HCT116 (cell line): ENCODE measurements around the gene CCL17. TPM values are rescaled to one million over a fixed set of nuclear protein-coding genes. Genes with fewer than 3 reads are reported as not detected.

Experiments
- ATAC-seq: fragments of 200-7000 bp; cut with Tn5 transposase; 2 replicates; pipeline ENCODE4 v1.9.1; 2020; ENCODE audit warnings: mild to moderate bottlenecking, moderate library complexity
- BruUV-seq: library from RNA; stranded (reverse); fragments of 400-500 nt; replicated peaks from 2 replicates; lab custom pipeline; 2021; lab: Mats Ljungman, UMichigan
- CTCF ChIA-PET: fragments of 300-600 bp; sonication (Branson Sonifier 250); formaldehyde crosslinking; loops from one replicate; lab custom pipeline; 2021; ENCODE audit warnings: antibody characterized with exemption; lab: Charles Lee
- POLR2A ChIA-PET: fragments of 300-600, 350-600 bp; sonication (Branson Sonifier 250); formaldehyde crosslinking; loops from one replicate; lab custom pipeline; 2021; ENCODE audit warnings: antibody characterized with exemption; lab: Charles Lee
- RAD21 ChIA-PET, 2 experiments: fragments of 300-600 bp; sonication (Branson Sonifier 250); formaldehyde crosslinking; loops; one replicate each; lab custom pipeline; 2023; ENCODE audit warnings: low total read pairs in 2 of 2; ENCODE audit not compliant: uncharacterized antibody in 2 of 2, unreplicated experiment in 2 of 2, low non-redundant PET in 1 of 2; lab: Charles Lee
- DNase-seq: peaks from one replicate; pipeline ENCODE4 v3.0.0-alpha.2; 2010; ENCODE audit warnings: low read depth, low spot score
- H2AFZ ChIP-seq: fragments of 200-600 bp; shearing (Covaris generic), sonication (generic); 2 replicates; pipeline ENCODE4 v1.6.1; 2017; ENCODE audit warnings: low read depth, mixed run types, mixed read lengths, antibody characterized with exemption, low read length; ENCODE audit not compliant: poor library complexity, severe bottlenecking
- H3K27ac ChIP-seq: 2 replicates; pipeline ENCODE4 v1.5.1; 2012; ENCODE audit warnings: low read depth, low read length
- H3K27me3 ChIP-seq: fragments of 200-600 bp; sonication (generic); 2 replicates; pipeline ENCODE4 v1.6.1; 2016; ENCODE audit warnings: mixed run types, low read length, mixed read lengths; ENCODE audit not compliant: insufficient read depth
- H3K36me3 ChIP-seq, 2 experiments: fragments of 200-500 bp in 1 of 2; fragments of 200-600 bp in 1 of 2; sonication (Bioruptor generic) in 1 of 2; sonication (generic) in 1 of 2; 2 replicates each; pipeline versions ENCODE4 v1.5.1 to v1.6.1; 2014 to 2016; ENCODE audit warnings: low read length in 2 of 2, inconsistent platforms in 1 of 2, mixed read lengths in 1 of 2, mixed run types in 1 of 2; ENCODE audit not compliant: insufficient read depth in 2 of 2, control insufficient read depth in 1 of 2
- H3K4me1 ChIP-seq, 2 experiments: fragments of 200-600 bp in 1 of 2; sonication (generic) in 1 of 2; 2 replicates each; pipeline versions ENCODE4 v1.5.1 to v1.6.1; 2012 to 2017; ENCODE audit warnings: low read length in 2 of 2, inconsistent platforms in 1 of 2, mild to moderate bottlenecking in 1 of 2, mixed read lengths in 1 of 2, mixed run types in 1 of 2, moderate library complexity in 1 of 2; ENCODE audit not compliant: insufficient read depth in 2 of 2, control insufficient read depth in 1 of 2
- H3K4me2 ChIP-seq: fragments of 200-600 bp; sonication (generic); 2 replicates; pipeline ENCODE4 v1.6.1; 2017; ENCODE audit warnings: mixed run types, low read length, mixed read lengths
- H3K4me3 ChIP-seq, 2 experiments: fragments of 200-600 bp in 1 of 2; sonication (generic) in 1 of 2; replicated peaks in 1 of 2; 2 replicates each; pipeline ENCODE4 v1.5.1; 2011 to 2016; ENCODE audit warnings: low read length in 2 of 2, control low read depth in 1 of 2, low read depth in 1 of 2, mild to moderate bottlenecking in 1 of 2, mixed read lengths in 1 of 2, mixed run types in 1 of 2
- H3K79me2 ChIP-seq: fragments of 200-600 bp; sonication (generic); 2 replicates; pipeline ENCODE4 v1.6.1; 2017; ENCODE audit warnings: mild to moderate bottlenecking, mixed run types, low read length, moderate library complexity, mixed read lengths; ENCODE audit not compliant: insufficient read depth
- H3K9ac ChIP-seq: fragments of 200-600 bp; sonication (generic); 2 replicates; pipeline ENCODE4 v1.6.1; 2016; ENCODE audit warnings: low read length, mixed read lengths
- H3K9me2 ChIP-seq: fragments of 200-600 bp; sonication (generic), shearing (Covaris generic); 2 replicates; pipeline ENCODE4 v1.6.1; 2017; ENCODE audit warnings: mixed run types, mild to moderate bottlenecking, moderate library complexity; ENCODE audit not compliant: insufficient read depth
- H3K9me3 ChIP-seq, 2 experiments: fragments of 200-500 bp in 1 of 2; fragments of 200-600 bp in 1 of 2; sonication (Bioruptor generic) in 1 of 2; sonication (generic) in 1 of 2; 2 replicates each; pipeline ENCODE4 v1.6.1; 2014 to 2017; ENCODE audit warnings: low read length in 2 of 2, mixed read lengths in 2 of 2, inconsistent platforms in 1 of 2, low read depth in 1 of 2, mild to moderate bottlenecking in 1 of 2, mixed run types in 1 of 2, moderate library complexity in 1 of 2; ENCODE audit not compliant: control insufficient read depth in 1 of 2, insufficient read depth in 1 of 2
- H4K20me1 ChIP-seq: fragments of 200-600 bp; sonication (generic), shearing (Covaris generic); 2 replicates; pipeline ENCODE4 v1.6.1; 2017; ENCODE audit warnings: mixed run types, mild to moderate bottlenecking, moderate library complexity; ENCODE audit not compliant: insufficient read depth
- CEBPB ChIP-seq: IDR thresholded peaks from 2 replicates; pipeline ENCODE4 v1.6.1; 2012; ENCODE audit warnings: low read depth
- EZH2 ChIP-seq: fragments of 200-600 bp; sonication (generic); IDR thresholded peaks from 2 replicates; pipeline ENCODE4 v1.6.1; 2017; ENCODE audit warnings: antibody characterized with exemption, mixed run types
- FOSL1 ChIP-seq: IDR thresholded peaks from 2 replicates; pipeline ENCODE4 v1.6.1; 2012; ENCODE audit warnings: low read depth
- JUND ChIP-seq: IDR thresholded peaks from 2 replicates; pipeline ENCODE4 v1.6.1; 2012
- MAX ChIP-seq: IDR thresholded peaks from 2 replicates; pipeline ENCODE4 v1.6.1; 2012
- RAD21 ChIP-seq: IDR thresholded peaks from 2 replicates; pipeline ENCODE4 v1.6.1; 2012; ENCODE audit warnings: low read depth, mild to moderate bottlenecking
- SIN3A ChIP-seq: IDR thresholded peaks from 2 replicates; pipeline ENCODE4 v1.6.1; 2012; ENCODE audit warnings: low read depth
- SRF ChIP-seq: IDR thresholded peaks from 2 replicates; pipeline ENCODE4 v1.6.1; 2012; ENCODE audit warnings: low read depth
- TCF7L2 ChIP-seq: IDR thresholded peaks from 2 replicates; pipeline ENCODE4 v1.7.0; 2011; ENCODE audit warnings: borderline replicate concordance, inconsistent platforms; ENCODE audit not compliant: insufficient read depth, insufficient read length; ENCODE audit errors: extremely low read depth
- YY1 ChIP-seq: IDR thresholded peaks from 2 replicates; pipeline ENCODE4 v1.6.1; 2011; ENCODE audit warnings: low read length, low read depth, moderate library complexity, mild to moderate bottlenecking; ENCODE audit not compliant: insufficient replicate concordance; ENCODE audit errors: extremely low read depth
- ZFX ChIP-seq: fragments of 450-650 bp; IDR thresholded peaks from 2 replicates; pipeline ENCODE4 v1.6.1; 2017
- ZNF274 ChIP-seq: fragments of 200-500 bp; sonication (Bioruptor generic); IDR thresholded peaks from 2 replicates; pipeline ENCODE4 v1.6.1; 2014; ENCODE audit warnings: mild to moderate bottlenecking, low read depth, low read length, inconsistent platforms
- intact Hi-C: fragments of 100-400 bp; cut with micrococcal nuclease; formaldehyde crosslinking; loops from 2 replicates; pipeline ENCODE4 v1.10.0; 2022
- total RNA-seq: library from RNA; stranded (reverse); gene quantifications from one replicate; pipeline ENCODE4 v1.2.1, GENCODE V29; 2021; ENCODE audit not compliant: unreplicated experiment
- TF ChIP-seq, protein P1 (sequence below): IDR thresholded peaks from 2 replicates; pipeline ENCODE4 v1.6.1; 2012; ENCODE audit warnings: low read depth
- TF ChIP-seq, protein P2 (sequence below), 3 experiments: fragments of 200-600 bp in 1 of 3; sonication (generic) in 1 of 3; IDR thresholded peaks in 2 of 3; conservative IDR thresholded peaks in 1 of 3; 2 replicates each; pipeline ENCODE4 v1.5.1; 2012 to 2017; ENCODE audit warnings: low read depth in 2 of 3, low read length in 2 of 3, antibody characterized with exemption in 1 of 3, borderline replicate concordance in 1 of 3, control low read depth in 1 of 3, mild to moderate bottlenecking in 1 of 3, mixed read lengths in 1 of 3, mixed run types in 1 of 3, moderate library complexity in 1 of 3; ENCODE audit not compliant: insufficient read depth in 1 of 3

CCL17 gene
- total RNA-seq, 1 experiment from 2014 or later = not detected

- Histone ChIP-seq H3K9me2 (no peaks in the 10 kb centered on the region), H3K27me3 (peaks cover 16% of the 10 kb centered on the region; the same call in 1 of the 2 replicates), H2AFZ (no peak overlapping the region)
- CTCF ChIA-PET = interaction anchor here (1.7 kb wide), 1 partner anchor 15 kb away, joined by 5 read pairs; no protein-coding TSS in a partner anchor
- DNase-seq = no peak
- TF ChIP-seq, protein P1, sequence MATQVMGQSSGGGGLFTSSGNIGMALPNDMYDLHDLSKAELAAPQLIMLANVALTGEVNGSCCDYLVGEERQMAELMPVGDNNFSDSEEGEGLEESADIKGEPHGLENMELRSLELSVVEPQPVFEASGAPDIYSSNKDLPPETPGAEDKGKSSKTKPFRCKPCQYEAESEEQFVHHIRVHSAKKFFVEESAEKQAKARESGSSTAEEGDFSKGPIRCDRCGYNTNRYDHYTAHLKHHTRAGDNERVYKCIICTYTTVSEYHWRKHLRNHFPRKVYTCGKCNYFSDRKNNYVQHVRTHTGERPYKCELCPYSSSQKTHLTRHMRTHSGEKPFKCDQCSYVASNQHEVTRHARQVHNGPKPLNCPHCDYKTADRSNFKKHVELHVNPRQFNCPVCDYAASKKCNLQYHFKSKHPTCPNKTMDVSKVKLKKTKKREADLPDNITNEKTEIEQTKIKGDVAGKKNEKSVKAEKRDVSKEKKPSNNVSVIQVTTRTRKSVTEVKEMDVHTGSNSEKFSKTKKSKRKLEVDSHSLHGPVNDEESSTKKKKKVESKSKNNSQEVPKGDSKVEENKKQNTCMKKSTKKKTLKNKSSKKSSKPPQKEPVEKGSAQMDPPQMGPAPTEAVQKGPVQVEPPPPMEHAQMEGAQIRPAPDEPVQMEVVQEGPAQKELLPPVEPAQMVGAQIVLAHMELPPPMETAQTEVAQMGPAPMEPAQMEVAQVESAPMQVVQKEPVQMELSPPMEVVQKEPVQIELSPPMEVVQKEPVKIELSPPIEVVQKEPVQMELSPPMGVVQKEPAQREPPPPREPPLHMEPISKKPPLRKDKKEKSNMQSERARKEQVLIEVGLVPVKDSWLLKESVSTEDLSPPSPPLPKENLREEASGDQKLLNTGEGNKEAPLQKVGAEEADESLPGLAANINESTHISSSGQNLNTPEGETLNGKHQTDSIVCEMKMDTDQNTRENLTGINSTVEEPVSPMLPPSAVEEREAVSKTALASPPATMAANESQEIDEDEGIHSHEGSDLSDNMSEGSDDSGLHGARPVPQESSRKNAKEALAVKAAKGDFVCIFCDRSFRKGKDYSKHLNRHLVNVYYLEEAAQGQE = peak; percentile 25; the same call in 1 of the 2 replicates
- no peak for TF ChIP-seq SRF
- TF ChIP-seq, all 23 proteins: peak for 1
- Histone ChIP-seq H3K9me3 (no peaks in the 10 kb centered on the region), H3K36me3 (no peaks in the 10 kb centered on the region), H4K20me1 (no peaks in the 10 kb centered on the region), H3K27ac (no peak overlapping the region), H3K4me1 (no peaks in the 10 kb centered on the region), H3K9ac (no peak overlapping the region), H3K4me2 (no peak overlapping the region), H3K79me2 (no peaks in the 10 kb centered on the region), H3K4me3 (no peak overlapping the region)
- ChIA-PET RAD21 (no interaction called here), POLR2A (interaction anchor here (0.7 kb wide), 1 partner anchor 281 kb away, joined by 3 read pairs; no protein-coding TSS in a partner anchor)
- intact Hi-C loops = no loop called here
- no peak for ATAC-seq
- BruUV-seq = no TSS peak
These were observed 2.5 kb upstream of the CCL17 start for GRCh38 chr16:57401943-57402640.

GRCh38 chr16:57405097-57405496 lies 530 bp downstream of the CCL17 start:
- POLR2A ChIA-PET = no interaction called here
- H3K9me2 ChIP-seq = no peaks in the 10 kb centered on the region
- DNase-seq (no peak), ATAC-seq (no peak)
- H3K79me2 ChIP-seq = no peaks in the 10 kb centered on the region
- CTCF ChIA-PET = interaction anchor here (2.0 kb wide), 1 partner anchor 12 kb away, joined by 7 read pairs; no protein-coding TSS in a partner anchor
- no peaks in the 10 kb centered on the region for H3K4me1 ChIP-seq
- no peak overlapping the region for H3K4me3 ChIP-seq
- H4K20me1 ChIP-seq = no peaks in the 10 kb centered on the region
- H3K27ac ChIP-seq = no peak overlapping the region
- no TSS peak for BruUV-seq
- H3K9ac ChIP-seq = no peak overlapping the region
- no peak overlapping the region for H3K4me2 ChIP-seq
- no peaks in the 10 kb centered on the region for H3K9me3 ChIP-seq
- RAD21 ChIA-PET = no interaction called here
- H2AFZ ChIP-seq = no peak overlapping the region
- no peaks in the 10 kb centered on the region for H3K36me3 ChIP-seq
- peaks cover 16% of the 10 kb centered on the region; the same call in 1 of the 2 replicates for H3K27me3 ChIP-seq
- intact Hi-C loops = no loop called here
- TF ChIP-seq SRF = no peak
- TF ChIP-seq YY1 = no peak
- no peak for TF ChIP-seq EZH2
- TF ChIP-seq CEBPB = no peak
- TF ChIP-seq JUND = no peak
- TF ChIP-seq SIN3A = no peak
- no peak for TF ChIP-seq ZFX
- TF ChIP-seq ZNF274 = no peak
- TF ChIP-seq, protein P2, sequence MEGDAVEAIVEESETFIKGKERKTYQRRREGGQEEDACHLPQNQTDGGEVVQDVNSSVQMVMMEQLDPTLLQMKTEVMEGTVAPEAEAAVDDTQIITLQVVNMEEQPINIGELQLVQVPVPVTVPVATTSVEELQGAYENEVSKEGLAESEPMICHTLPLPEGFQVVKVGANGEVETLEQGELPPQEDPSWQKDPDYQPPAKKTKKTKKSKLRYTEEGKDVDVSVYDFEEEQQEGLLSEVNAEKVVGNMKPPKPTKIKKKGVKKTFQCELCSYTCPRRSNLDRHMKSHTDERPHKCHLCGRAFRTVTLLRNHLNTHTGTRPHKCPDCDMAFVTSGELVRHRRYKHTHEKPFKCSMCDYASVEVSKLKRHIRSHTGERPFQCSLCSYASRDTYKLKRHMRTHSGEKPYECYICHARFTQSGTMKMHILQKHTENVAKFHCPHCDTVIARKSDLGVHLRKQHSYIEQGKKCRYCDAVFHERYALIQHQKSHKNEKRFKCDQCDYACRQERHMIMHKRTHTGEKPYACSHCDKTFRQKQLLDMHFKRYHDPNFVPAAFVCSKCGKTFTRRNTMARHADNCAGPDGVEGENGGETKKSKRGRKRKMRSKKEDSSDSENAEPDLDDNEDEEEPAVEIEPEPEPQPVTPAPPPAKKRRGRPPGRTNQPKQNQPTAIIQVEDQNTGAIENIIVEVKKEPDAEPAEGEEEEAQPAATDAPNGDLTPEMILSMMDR (IDR thresholded peaks at IDR 0.05 in 2 of 3, conservative IDR thresholded peaks at IDR 0.05 in 1 of 3; ENCODE audit: borderline replicate concordance in 1 of 3, insufficient read depth in 1 of 3, low read depth in 2 of 3, low read length in 2 of 3) = no peak
- TF ChIP-seq TCF7L2 = no peak
- TF ChIP-seq RAD21 = no peak
- no peak for TF ChIP-seq FOSL1
- no peak for TF ChIP-seq MAX
